HepG2 (cell line): ENCODE results near the gene GKN1. TPM values are rescaled to one million over a fixed set of nuclear protein-coding genes. Genes with fewer than 3 reads are reported as not detected.

Experiments used
- ATAC-seq: fragments of 200-7000 bp; cut with Tn5 transposase; 3 replicates; pipeline ENCODE4 v1.9.1; 2020; ENCODE audit warnings: mild to moderate bottlenecking, moderate library complexity
- BruUV-seq: library from RNA; stranded (reverse); fragments of 400-500 nt; replicated peaks from 2 replicates; lab custom pipeline; 2021; lab: Mats Ljungman, UMichigan
- CTCF ChIA-PET: fragments of 300-600 bp; formaldehyde crosslinking; extraction: SDS; loops from one replicate; lab custom pipeline; 2021; ENCODE audit warnings: low total read pairs, inconsistent platforms, low intra/inter-chr PET ratio; lab: Yijun Ruan, JAX
- POLR2A ChIA-PET: fragments of 350-600 bp; sonication (Branson Sonifier 250); formaldehyde crosslinking; loops from one replicate; lab custom pipeline; 2020; ENCODE audit warnings: antibody characterized with exemption, inconsistent platforms; lab: Yijun Ruan, JAX
- DNase-seq: peaks from one replicate; pipeline ENCODE4 v3.0.0-alpha.2; 2015; ENCODE audit warnings: low spot score
- FAIRE-seq: peaks from 3 replicates; lab custom pipeline; 2011; peaks lifted over from hg19 to GRCh38; lab: Jason Lieb, UNC
- H2AFZ ChIP-seq: one replicate; pipeline ENCODE4 v1.6.1; 2011; ENCODE audit warnings: low read length, inconsistent platforms
- H3K27ac ChIP-seq: fragments of 300-600 bp; 3 replicates; pipeline ENCODE4 v1.8.0; 2011; ENCODE audit warnings: mixed run types, mild to moderate bottlenecking, mixed read lengths, low read length, inconsistent platforms; ENCODE audit not compliant: insufficient read depth; ENCODE audit errors: extremely low read length
- H3K27me3 ChIP-seq, 2 experiments: fragments of 200-600 bp in 1 of 2; 2 replicates in 1 of 2; 3 replicates in 1 of 2; pipeline versions ENCODE4 v1.6.0 to v1.8.0; 2011; ENCODE audit warnings: low read length in 2 of 2, mild to moderate bottlenecking in 2 of 2, moderate library complexity in 2 of 2, inconsistent platforms in 1 of 2; ENCODE audit not compliant: insufficient read depth in 2 of 2, control insufficient read depth in 1 of 2
- H3K36me3 ChIP-seq, 2 experiments: fragments of 200-600 bp in 1 of 2; replicated peaks in 1 of 2; 2 replicates in 1 of 2; 3 replicates in 1 of 2; pipeline versions ENCODE4 v1.5.1 to v1.8.0; 2011; ENCODE audit warnings: low read length in 2 of 2, inconsistent platforms in 1 of 2; ENCODE audit not compliant: insufficient read depth in 2 of 2, control insufficient read depth in 1 of 2
- H3K4me1 ChIP-seq: 2 replicates; pipeline ENCODE4 v1.5.1; 2012; ENCODE audit warnings: low read length, inconsistent platforms; ENCODE audit not compliant: insufficient read depth
- H3K4me2 ChIP-seq: 2 replicates; pipeline ENCODE4 v1.6.0; 2011; ENCODE audit warnings: low read depth, low read length, inconsistent platforms
- H3K4me3 ChIP-seq, 3 experiments: fragments of 200-600 bp in 1 of 3; sonication (generic), shearing (Covaris generic) in 1 of 3; replicated peaks in 1 of 3; 2 replicates each; pipeline ENCODE4 v1.5.1; 2011 to 2016; ENCODE audit warnings: low read length in 3 of 3, inconsistent platforms in 2 of 3, low read depth in 2 of 3, mild to moderate bottlenecking in 2 of 3, control low read depth in 1 of 3, mixed read lengths in 1 of 3; ENCODE audit not compliant: insufficient read depth in 1 of 3
- H3K79me2 ChIP-seq: one replicate; pipeline ENCODE4 v1.6.1; 2011; ENCODE audit warnings: low read length, inconsistent platforms; ENCODE audit not compliant: insufficient read depth
- H3K9ac ChIP-seq: 2 replicates; pipeline ENCODE4 v1.6.0; 2011; ENCODE audit warnings: mild to moderate bottlenecking, low read depth, low read length, inconsistent platforms; ENCODE audit not compliant: insufficient read depth
- H3K9me3 ChIP-seq: 2 replicates; pipeline ENCODE4 v1.5.1; 2012; ENCODE audit warnings: mild to moderate bottlenecking, low read length
- H4K20me1 ChIP-seq: 2 replicates; pipeline ENCODE4 v1.6.0; 2011; ENCODE audit warnings: inconsistent platforms, mild to moderate bottlenecking, low read length, moderate library complexity; ENCODE audit not compliant: insufficient read depth
- ADNP ChIP-seq: sonication (generic); formaldehyde crosslinking; IDR thresholded peaks from 2 replicates; pipeline ENCODE4 v1.4.0; 2020; ENCODE audit warnings: missing genetic modification reagents
- FIP1L1 ChIP-seq: fragments of 200-400 bp; formaldehyde crosslinking; IDR thresholded peaks from 2 replicates; pipeline ENCODE4 v1.6.1; 2018; ENCODE audit warnings: low read depth, mild to moderate bottlenecking, low read length, moderate library complexity, borderline replicate concordance; ENCODE audit not compliant: insufficient read depth
- HES4 ChIP-seq: sonication (generic); formaldehyde crosslinking; IDR thresholded peaks from 2 replicates; pipeline ENCODE4 v1.9.0; 2021; ENCODE audit warnings: mild to moderate bottlenecking, missing genetic modification reagents, borderline replicate concordance
- HNRNPK ChIP-seq: fragments of 200-400 bp; formaldehyde crosslinking; IDR thresholded peaks from 2 replicates; pipeline ENCODE4 v1.6.1; 2018; ENCODE audit warnings: low read length, low read depth, moderate library complexity, mild to moderate bottlenecking; ENCODE audit not compliant: poor library complexity, severe bottlenecking
- IRF9 ChIP-seq: sonication (generic); formaldehyde crosslinking; IDR thresholded peaks from 2 replicates; pipeline ENCODE4 v1.8.0; 2022; ENCODE audit warnings: missing genetic modification reagents, mild to moderate bottlenecking, borderline replicate concordance
- POGK ChIP-seq: sonication (generic); formaldehyde crosslinking; conservative IDR thresholded peaks from 2 replicates; pipeline ENCODE4 v1.8.0; 2022; ENCODE audit warnings: mild to moderate bottlenecking, moderate library complexity, missing genetic modification reagents
- RELA ChIP-seq: sonication (generic); formaldehyde crosslinking; IDR thresholded peaks from 2 replicates; pipeline ENCODE4 v1.4.0; 2020; ENCODE audit warnings: missing genetic modification reagents
- RFXANK ChIP-seq: IDR thresholded peaks from 2 replicates; pipeline ENCODE4 v1.6.1; 2016
- SIN3A ChIP-seq: IDR thresholded peaks from 2 replicates; pipeline ENCODE4 v1.6.1; 2011; ENCODE audit warnings: low read depth, mild to moderate bottlenecking, control low read depth, low read length, borderline replicate concordance
- SMC3 ChIP-seq: IDR thresholded peaks from 2 replicates; pipeline ENCODE4 v1.6.1; 2011; ENCODE audit warnings: low read length, improper control_type of control experiment
- SOX5 ChIP-seq: IDR thresholded peaks from 2 replicates; pipeline ENCODE4 v1.6.1; 2016; ENCODE audit warnings: borderline replicate concordance
- ZNF800 ChIP-seq: sonication (generic); formaldehyde crosslinking; IDR thresholded peaks from 2 replicates; pipeline ENCODE4 v1.4.0; 2020; ENCODE audit warnings: missing genetic modification reagents
- WGBS: methylation state at CpG from one replicate; pipeline ENCODE4 v1.1.6; 2017; ENCODE audit warnings: low lambda C conversion rate; 5-methylcytosine and 5-hydroxymethylcytosine counted together
- in situ Hi-C: cut with HindIII; loops from 2 replicates; pipeline ENCODE4 v1.10.0; 2017; ENCODE audit warnings: low pct_unique_long_range_greater_than_20kb; ENCODE audit not compliant: extremely low pct_ligation_motif_present
- intact Hi-C: fragments of 100-400 bp; cut with micrococcal nuclease; formaldehyde crosslinking; loops from one replicate; pipeline ENCODE4 v1.10.0; 2022; ENCODE audit not compliant: unreplicated experiment
- polyA plus RNA-seq, 8 experiments: library from polyadenylated mRNA; depleted of rRNA in 3 of 8; stranded (reverse) in 7 of 8; unstranded in 1 of 8; fragments of >200 nt; fragmentation: Illumina TruSeq in 4 of 8; extraction: Trizol in 4 of 8; gene quantifications; 2 replicates each; pipeline versions ENCODE4 v1.2.1 to v1.2.3, GENCODE V29; 2011 to 2016; ENCODE audit warnings: low read depth in 4 of 8, missing spikeins in 1 of 8, mixed read lengths in 1 of 8; ENCODE audit not compliant: insufficient read depth in 1 of 8
- total RNA-seq, 5 experiments: library from RNA; depleted of rRNA; stranded (reverse); fragments of >200 nt; fragmentation: Illumina TruSeq; extraction: Trizol; gene quantifications; 2 replicates each; pipeline ENCODE4 v1.2.3, GENCODE V29; 2016; ENCODE audit warnings: low read depth in 1 of 5

The GKN1 gene
- total and polyA plus RNA-seq, 2 of the 13 experiments (the other 11 are each of a cell fraction or from before 2014, with no cell fraction given) = not detected

- CTCF ChIA-PET = no interaction called here
- no peak overlapping the region for H3K27ac ChIP-seq
- peaks cover 27% of the 10 kb centered on the region for H3K4me1 ChIP-seq
- no peaks in the 10 kb centered on the region for H3K9me3 ChIP-seq
- no peaks in the 10 kb centered on the region for H3K36me3 ChIP-seq
- TF ChIP-seq POGK = no peak
- no peak for TF ChIP-seq RFXANK (CRISPR knock-in tag)
- peak; percentile 21 for TF ChIP-seq HNRNPK
- no peak for TF ChIP-seq SIN3A
- no peak overlapping the region for H3K4me2 ChIP-seq
- WGBS = 23% methylated on average over 8 of the region's 8 CpGs
- no TSS peak for BruUV-seq
- in situ Hi-C loops = no loop called here
- FAIRE-seq (no peak), DNase-seq (no peak), ATAC-seq (no peak)
- no peak overlapping the region for H2AFZ ChIP-seq
- no peaks in the 10 kb centered on the region for H3K79me2 ChIP-seq
- H3K4me3 ChIP-seq = no peak overlapping the region
- intact Hi-C loops = loop anchor here (10.0 kb wide), 1 partner anchor 424 kb away; the partner anchor contains the start of gene NFU1
- POLR2A ChIA-PET = no interaction called here
- peaks cover 1 to 16% of the 10 kb centered on the region in 2 experiments; a peak in 3 of 5 replicates for H3K27me3 ChIP-seq
- H3K9ac ChIP-seq = no peak overlapping the region
- H4K20me1 ChIP-seq = no peaks in the 10 kb centered on the region
Measured at GRCh38 chr2:69010437-69011194, 36.2 kb downstream of the GKN1 start.

GRCh38 chr2:69011611-69012157, 37.2 kb downstream of the GKN1 start:
- no TSS peak for BruUV-seq
- no peaks in the 10 kb centered on the region for H3K79me2 ChIP-seq
- H3K36me3 ChIP-seq = no peaks in the 10 kb centered on the region
- peaks cover 1 to 16% of the 10 kb centered on the region in 2 experiments; a peak in 3 of 5 replicates for H3K27me3 ChIP-seq
- intact Hi-C loops = loop anchor here (1.0 to 10.0 kb wide), 2 partner anchors 67 to 423 kb away; partner anchors contain the start of gene NFU1
- no peaks in the 10 kb centered on the region for H4K20me1 ChIP-seq
- no peak overlapping the region for H2AFZ ChIP-seq
- H3K4me2 ChIP-seq = no peak overlapping the region
- ChIA-PET POLR2A (no interaction called here), CTCF (interaction anchor here (3.4 kb wide), 1 partner anchor 296 kb away, joined by 13 read pairs; no protein-coding TSS in a partner anchor)
- WGBS = 21% methylated on average over 4 of the region's 4 CpGs
- ATAC-seq = peak; percentile 22
- no peak overlapping the region for H3K9ac ChIP-seq
- peak; percentile 24 for DNase-seq
- FAIRE-seq = no peak
- in situ Hi-C loops = no loop called here
- peaks cover 28% of the 10 kb centered on the region for H3K4me1 ChIP-seq
- H3K27ac ChIP-seq = no peak overlapping the region
- H3K9me3 ChIP-seq = no peaks in the 10 kb centered on the region
- no peak overlapping the region for H3K4me3 ChIP-seq
- TF ChIP-seq FIP1L1 (no peak), ZNF800 (CRISPR knock-in tag) (no peak), ADNP (CRISPR knock-in tag) (no peak), RELA (no peak), IRF9 (CRISPR knock-in tag) (no peak), HES4 (CRISPR knock-in tag) (no peak), SMC3 (peak; percentile 10; the same call in 1 of the 2 replicates), SOX5 (CRISPR knock-in tag) (no peak)
